ENCODE results near the gene DKK2.

The DKK2 gene

DNA sequence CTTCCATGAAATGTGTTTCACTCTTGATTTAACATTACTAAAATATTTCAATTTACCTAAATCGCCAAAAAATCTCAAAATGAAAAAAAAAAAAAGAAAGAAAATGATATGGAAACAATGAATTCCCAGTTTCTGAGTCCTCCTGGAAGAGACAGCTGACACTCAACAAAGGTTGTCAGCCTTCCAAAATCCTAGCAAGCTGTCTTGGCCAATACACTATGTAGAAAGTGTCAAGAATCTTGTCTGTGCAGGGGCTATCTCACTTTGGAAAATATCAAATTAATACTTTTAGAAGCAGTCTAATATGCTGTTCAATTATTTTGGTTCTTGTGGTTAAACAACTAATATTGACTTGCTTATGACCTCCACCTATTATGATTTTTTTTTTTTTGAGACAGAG is 8.7 kb downstream of the DKK2 start:
- H3K79me2 ChIP-seq (ENCODE audit: insufficient read depth, low read depth): no peaks in the 10 kb centered on the region
- H3K4me1 ChIP-seq (ENCODE audit: low read depth, poor library complexity, severe bottlenecking): no peaks in the 10 kb centered on the region
- no peaks in the 10 kb centered on the region for H3K36me3 ChIP-seq (ENCODE audit: insufficient read depth)
- H4K20me1 ChIP-seq (ENCODE audit: insufficient read depth): no peaks in the 10 kb centered on the region
- H3K27ac ChIP-seq: no peak overlapping the region
- no peak overlapping the region for H2AFZ ChIP-seq (ENCODE audit: low read depth)
- H3K27me3 ChIP-seq (ENCODE audit: insufficient read depth, low read depth): no peaks in the 10 kb centered on the region
- TF ChIP-seq CTCF (conservative IDR thresholded peaks at IDR 0.05; ENCODE audit: low read depth, low read length): no peak
- H3K9ac ChIP-seq: no peak overlapping the region
- no peak overlapping the region for H3K4me2 ChIP-seq
- H3K4me3 ChIP-seq (IDR thresholded peaks at IDR 0.05; ENCODE audit: insufficient read depth, low read depth, low read length): no peak overlapping the region

DNA sequence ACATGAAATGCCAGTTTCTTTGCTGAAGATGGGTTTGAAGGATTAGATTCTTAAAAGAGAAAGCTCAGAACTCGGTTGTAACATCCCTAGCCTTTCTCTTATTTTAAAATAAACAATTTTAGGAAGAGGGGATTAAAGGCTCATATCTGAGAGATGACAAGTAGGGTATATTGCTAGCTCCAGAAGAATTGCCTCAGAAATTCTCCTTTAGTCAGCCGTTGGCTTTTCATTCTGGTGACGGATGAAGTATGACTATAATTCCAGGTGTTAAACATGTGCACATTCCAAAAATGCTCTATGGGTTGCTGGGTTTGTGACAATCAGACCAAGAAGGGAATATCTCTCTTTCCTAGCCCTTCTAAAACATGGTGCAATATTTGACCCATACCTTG is 17.8 kb downstream of the DKK2 start:
- Histone ChIP-seq H3K27ac (no peak overlapping the region), H2AFZ (ENCODE audit: low read depth) (no peak overlapping the region), H3K27me3 (ENCODE audit: insufficient read depth, low read depth) (no peaks in the 10 kb centered on the region)

GRCh38 chr4:107017443-107018343 is 18.4 kb downstream of the DKK2 start:
- Histone ChIP-seq H3K4me2 (no peak overlapping the region), H2AFZ (ENCODE audit: low read depth) (no peak overlapping the region), H3K79me2 (ENCODE audit: insufficient read depth, low read depth) (no peaks in the 10 kb centered on the region), H3K27me3 (ENCODE audit: insufficient read depth, low read depth) (no peaks in the 10 kb centered on the region), H3K4me1 (ENCODE audit: low read depth, poor library complexity, severe bottlenecking) (no peaks in the 10 kb centered on the region), H3K9ac (no peak overlapping the region), H3K27ac (no peak overlapping the region), H3K4me3 (IDR thresholded peaks at IDR 0.05; ENCODE audit: insufficient read depth, low read depth, low read length) (no peak overlapping the region), H4K20me1 (ENCODE audit: insufficient read depth) (no peaks in the 10 kb centered on the region), H3K36me3 (ENCODE audit: insufficient read depth) (no peaks in the 10 kb centered on the region)
- no peak for TF ChIP-seq CTCF (conservative IDR thresholded peaks at IDR 0.05; ENCODE audit: low read depth, low read length)

More for the DNA sequence above, 17.8 kb downstream of the DKK2 start:
- no peak overlapping the region for H3K9ac ChIP-seq
- no peaks in the 10 kb centered on the region for H4K20me1 ChIP-seq (ENCODE audit: insufficient read depth)
- H3K36me3 ChIP-seq (ENCODE audit: insufficient read depth): no peaks in the 10 kb centered on the region
- no peak for TF ChIP-seq CTCF (conservative IDR thresholded peaks at IDR 0.05; ENCODE audit: low read depth, low read length)
- no peaks in the 10 kb centered on the region for H3K79me2 ChIP-seq (ENCODE audit: insufficient read depth, low read depth)
- no peak overlapping the region for H3K4me3 ChIP-seq (IDR thresholded peaks at IDR 0.05; ENCODE audit: insufficient read depth, low read depth, low read length)
- no peaks in the 10 kb centered on the region for H3K4me1 ChIP-seq (ENCODE audit: low read depth, poor library complexity, severe bottlenecking)
- no peak overlapping the region for H3K4me2 ChIP-seq

DNA sequence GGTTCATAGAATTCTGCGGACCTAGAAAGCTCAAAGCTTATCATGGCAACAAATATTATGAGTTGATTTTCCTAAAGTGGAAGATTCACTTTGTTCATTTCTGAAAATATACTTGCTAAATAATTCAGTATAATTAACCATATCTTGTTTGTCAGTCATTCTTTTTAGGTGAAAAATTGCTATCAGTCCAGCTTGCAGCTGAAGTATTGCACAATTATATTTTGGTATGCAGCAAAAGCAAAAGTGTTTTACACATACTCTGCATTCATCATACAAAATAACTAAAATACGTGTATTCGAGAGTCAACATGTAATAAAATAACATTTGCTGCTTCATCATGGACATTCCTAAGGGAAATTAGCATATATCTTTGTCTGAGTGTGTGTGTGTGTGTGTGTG is 24.8 kb downstream of the DKK2 start:
- no peak for TF ChIP-seq CTCF (conservative IDR thresholded peaks at IDR 0.05; ENCODE audit: low read depth, low read length)
- no peak overlapping the region for H3K4me2 ChIP-seq
- H3K9ac ChIP-seq: no peak overlapping the region
- H3K27ac ChIP-seq: no peak overlapping the region
- H3K36me3 ChIP-seq (ENCODE audit: insufficient read depth): no peaks in the 10 kb centered on the region
- no peaks in the 10 kb centered on the region for H3K27me3 ChIP-seq (ENCODE audit: insufficient read depth, low read depth)
- H3K79me2 ChIP-seq (ENCODE audit: insufficient read depth, low read depth): no peaks in the 10 kb centered on the region
- no peak overlapping the region for H3K4me3 ChIP-seq (IDR thresholded peaks at IDR 0.05; ENCODE audit: insufficient read depth, low read depth, low read length)
- no peaks in the 10 kb centered on the region for H4K20me1 ChIP-seq (ENCODE audit: insufficient read depth)
- H2AFZ ChIP-seq (ENCODE audit: low read depth): no peak overlapping the region
- peaks cover 29% of the 10 kb centered on the region for H3K4me1 ChIP-seq (ENCODE audit: low read depth, poor library complexity, severe bottlenecking)
